SIG-M5 treated with dmso at 0.1 percent for 504 hours (cell line): ENCODE data around the gene NFIX.
"Not testable (repeated sequence)": the region's sequence is repeated elsewhere in the genome, so short reads cannot be mapped to it uniquely, and the experiment has no call there.

Experiments used
- DNase-seq: peaks from one replicate; lab custom pipeline; 2025; ENCODE audit not compliant: unreplicated experiment; lab: John Stamatoyannopoulos, UW

Gene NFIX

DNA sequence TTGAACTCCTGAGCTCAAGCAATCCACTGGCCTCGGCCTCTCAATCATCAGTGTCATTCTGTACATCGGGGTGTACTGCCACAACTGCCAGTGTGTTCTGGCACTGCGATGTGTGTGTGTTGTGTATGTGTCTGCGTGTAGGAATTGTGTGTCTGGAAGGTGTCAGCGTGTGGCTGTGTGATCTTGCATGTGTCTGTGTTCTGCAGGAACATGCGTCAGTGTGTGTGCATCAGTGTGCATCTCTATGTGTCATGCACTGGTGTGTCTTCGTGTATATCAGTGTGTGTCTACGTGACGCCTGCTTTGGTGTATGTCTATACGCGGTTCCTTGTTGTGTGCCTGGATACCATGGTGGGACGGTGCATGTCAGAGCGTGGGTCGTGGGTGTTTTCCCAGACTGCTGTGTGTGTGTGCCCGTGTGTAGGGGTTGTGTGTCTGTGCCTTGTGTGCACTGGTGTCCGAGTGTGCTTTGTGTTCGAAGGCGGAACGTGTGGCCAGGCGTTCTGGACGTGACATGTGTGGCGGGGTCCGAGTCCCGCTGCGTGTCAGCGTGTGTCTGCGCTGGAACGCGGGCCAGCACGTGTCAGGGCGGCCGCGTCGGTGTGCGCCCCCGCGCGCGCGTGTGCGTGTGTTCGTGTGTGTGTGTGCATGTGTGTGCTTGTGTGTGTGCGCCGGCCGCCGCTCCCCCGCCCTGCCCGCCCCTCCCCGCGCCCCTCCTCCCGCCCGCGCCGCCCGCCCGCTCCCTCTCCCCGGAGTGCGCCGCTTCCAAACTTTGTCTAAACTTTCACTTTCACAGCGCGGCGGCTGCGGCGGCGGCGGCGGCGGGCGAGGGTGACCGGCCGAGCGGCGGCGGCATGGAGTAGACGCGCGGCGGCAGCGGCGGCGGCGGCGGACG, at the start of gene NFIX:
Gene NFIX (plus strand): TSS at position 775 of the 895 bp plus-strand sequence. CDS start 363 bp downstream, outside the sequence.
- peak; percentile 54 for DNase-seq

DNA sequence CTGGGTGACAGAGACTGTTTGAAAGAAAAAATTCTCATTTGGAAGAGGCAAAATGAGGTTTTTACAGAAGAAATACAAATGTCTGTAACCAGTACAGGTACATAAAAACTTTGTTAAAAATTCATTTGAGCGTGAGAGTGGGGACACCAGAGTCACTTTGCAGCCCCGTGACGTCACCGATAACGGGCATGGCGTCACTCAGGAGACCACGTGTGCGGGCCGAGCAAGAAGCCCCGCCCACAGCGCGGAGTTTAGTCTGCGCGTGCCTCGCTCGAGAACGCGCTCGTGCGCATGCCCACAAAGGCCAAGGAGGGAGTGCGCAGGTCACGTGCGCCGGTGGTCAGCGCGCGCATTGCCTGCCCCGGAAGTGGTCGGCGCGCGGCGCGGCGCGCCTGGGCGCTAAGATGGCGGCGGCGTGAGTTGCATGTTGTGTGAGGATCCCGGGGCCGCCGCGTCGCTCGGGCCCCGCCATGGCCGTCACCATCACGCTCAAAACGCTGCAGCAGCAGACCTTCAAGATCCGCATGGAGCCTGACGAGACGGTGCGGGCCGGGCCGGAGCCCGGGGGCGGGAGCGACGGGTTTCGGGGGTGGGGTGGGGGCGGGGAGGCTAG, 49.7 kb upstream of the NFIX start, which contains the start of gene RAD23A:
Gene RAD23A (plus strand): TSS at position 384 of the 613 bp plus-strand sequence. CDS start 87 bp downstream, at position 471.
- DNase-seq, result peak; percentile 85

DNA sequence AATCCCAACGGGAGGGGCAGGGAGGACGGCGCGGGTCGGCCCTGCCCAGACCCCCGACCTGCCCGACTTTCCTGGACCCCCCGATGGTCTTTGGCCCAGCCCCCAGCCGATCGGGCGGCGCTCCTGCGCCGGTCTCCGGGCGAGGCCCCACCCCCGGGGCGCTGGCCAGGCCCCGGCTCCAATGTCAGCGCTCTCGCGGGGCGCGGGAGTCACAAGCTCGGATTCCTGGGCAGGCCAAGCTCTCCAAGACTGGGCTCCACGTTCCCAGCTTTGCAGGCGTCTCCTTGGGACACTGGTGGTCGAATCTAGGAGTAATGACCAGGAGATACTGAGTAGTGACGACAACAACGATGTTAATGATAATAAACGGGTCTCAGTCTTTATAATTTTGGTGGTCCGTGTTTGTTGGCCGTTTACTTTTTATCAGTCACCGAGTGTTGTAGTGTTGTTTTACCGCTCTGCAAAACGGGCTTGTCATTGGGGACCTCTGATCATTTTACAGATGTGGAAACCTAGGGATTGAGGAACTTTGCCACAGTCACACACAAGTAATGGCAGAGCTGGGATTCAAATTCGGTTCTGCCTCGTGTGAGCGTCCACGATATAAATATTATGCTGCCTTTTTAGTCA, 49.1 kb upstream of the NFIX start:
- DNase-seq, result peak; percentile 65

DNA sequence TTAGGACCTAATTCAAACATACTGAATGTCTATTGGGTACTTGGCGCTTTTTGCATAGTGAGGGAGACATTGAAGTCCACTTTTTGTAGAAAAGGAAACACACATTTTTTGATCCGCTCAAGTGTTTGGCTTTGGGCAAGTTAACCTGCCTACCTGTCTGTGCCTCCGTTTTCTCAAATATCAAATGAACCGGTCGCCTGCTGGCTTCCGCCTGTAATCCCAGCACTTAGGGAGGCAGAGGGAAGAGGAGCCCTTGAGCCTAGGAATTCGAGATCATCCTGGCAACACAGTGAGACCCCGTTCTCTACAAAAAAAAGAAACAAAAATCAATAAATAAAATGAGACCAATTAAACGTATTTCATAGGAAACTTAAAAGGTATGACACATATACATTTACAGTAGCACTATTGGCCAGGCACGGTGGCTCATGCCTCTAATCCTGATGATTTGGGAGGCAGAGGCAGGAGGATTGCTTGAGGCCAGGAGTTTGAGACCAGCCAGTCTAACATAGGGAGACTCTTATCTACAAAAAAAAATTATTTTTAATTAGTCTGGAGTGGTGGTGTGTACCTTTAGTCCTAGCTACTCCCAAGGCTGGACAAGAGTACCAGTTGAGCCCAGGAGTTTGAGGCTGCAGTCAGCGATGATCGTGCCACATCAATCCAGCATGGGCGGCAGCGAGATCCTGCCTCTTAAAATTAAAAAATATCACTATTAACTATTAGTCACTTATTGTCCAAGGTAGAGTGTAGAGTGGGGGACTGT, 48.4 kb upstream of the NFIX start:
- no peak for DNase-seq

DNA sequence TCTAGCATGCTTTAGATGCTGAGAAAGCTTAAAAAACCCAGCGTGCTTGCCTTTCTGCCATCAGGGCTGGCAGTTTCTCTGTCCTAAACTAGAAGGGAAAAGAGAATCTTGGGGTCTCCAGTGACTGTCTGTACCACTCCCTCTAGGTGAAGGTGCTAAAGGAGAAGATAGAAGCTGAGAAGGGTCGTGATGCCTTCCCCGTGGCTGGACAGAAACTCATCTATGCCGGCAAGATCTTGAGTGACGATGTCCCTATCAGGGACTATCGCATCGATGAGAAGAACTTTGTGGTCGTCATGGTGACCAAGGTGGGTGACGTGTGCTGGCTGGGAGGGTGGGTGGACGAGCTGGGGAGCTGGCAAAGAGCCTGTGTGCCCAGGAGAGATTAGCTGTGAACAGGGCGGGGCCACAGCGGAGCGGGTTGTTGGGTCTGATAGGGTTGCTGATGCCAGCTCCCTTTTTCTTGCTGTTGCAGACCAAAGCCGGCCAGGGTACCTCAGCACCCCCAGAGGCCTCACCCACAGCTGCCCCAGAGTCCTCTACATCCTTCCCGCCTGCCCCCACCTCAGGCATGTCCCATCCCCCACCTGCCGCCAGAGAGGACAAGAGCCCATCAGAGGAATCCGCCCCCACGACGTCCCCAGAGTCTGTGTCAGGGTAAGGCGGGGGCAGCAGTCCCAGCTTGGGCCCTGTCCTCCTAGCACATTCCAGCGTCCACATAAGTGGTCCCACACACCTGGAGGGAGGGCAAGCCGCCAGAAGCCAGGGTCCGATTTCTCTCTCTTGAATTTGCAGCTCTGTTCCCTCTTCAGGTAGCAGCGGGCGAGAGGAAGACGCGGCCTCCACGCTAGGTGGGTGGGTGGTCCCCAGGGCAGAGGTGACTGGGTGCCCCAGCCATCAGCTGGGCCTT, 47.3 kb upstream of the NFIX start:
- DNase-seq, result no peak

DNA sequence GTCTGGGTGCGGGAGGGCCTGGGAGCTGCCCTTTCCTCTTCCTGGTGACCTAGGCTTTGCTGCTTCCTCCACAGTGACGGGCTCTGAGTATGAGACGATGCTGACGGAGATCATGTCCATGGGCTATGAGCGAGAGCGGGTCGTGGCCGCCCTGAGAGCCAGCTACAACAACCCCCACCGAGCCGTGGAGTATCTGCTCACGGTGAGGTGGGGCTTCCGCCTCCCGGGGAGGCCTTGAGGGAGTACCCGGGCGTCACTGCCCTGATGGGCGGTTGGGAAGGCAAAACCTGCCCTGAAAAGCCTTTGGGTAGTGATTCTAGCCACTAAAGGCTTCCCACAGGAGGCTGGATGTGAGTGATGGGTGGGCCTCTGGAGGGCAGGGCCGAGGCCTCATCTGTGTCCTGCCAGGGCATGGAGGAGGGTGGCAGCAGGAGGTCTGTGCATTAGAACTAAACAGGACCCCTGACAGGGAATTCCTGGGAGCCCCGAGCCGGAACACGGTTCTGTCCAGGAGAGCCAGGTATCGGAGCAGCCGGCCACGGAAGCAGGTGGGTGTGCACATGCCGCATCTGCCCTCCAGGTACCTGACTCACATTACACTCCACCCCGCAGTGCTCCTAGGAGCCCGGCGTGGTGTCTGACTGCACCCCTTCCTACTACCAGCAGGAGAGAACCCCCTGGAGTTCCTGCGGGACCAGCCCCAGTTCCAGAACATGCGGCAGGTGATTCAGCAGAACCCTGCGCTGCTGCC, 46.5 kb upstream of the NFIX start:
- no peak for DNase-seq

DNA sequence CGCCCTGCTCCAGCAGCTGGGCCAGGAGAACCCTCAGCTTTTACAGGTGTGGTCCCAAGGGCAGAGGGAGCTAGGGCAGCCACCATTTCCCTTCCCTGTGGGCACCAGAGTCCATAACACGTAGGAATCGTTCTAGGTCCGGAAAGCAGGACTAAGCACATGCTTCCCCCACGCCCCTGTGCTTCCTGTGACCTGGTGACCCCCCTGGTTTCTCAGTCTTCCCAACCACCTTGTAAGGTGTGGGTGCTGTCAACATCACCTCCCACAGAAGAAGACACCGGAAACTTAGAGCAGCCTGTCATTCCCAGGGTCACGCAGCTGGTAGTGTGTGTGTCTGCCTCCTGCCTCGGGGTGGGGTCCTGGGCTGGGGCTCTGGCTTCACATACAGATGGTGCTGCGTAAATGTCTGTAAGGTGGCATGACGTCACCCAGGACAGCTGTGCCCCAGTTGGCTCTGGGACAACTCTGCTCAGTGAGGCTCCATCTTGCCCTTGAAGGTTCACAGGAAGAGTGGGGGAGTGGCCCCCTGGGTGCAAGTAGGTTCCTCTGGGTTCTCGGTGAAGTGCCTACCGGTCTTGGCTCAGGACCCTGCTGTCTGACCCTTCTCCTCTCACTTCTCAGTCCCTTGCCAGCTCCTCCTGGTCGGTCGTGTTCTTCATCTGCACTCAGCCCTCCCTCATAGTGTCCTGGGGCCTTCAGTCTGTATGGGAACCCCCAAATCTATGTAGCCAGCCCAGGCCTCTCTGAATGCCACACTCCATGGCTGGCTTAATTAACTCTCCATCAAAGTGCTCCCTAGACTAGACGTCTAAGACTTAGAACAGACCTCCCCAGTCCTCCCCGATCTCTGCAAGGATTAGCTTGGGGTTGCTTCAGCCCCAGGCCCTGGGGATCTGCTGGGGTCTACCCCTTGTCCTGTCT, 45.7 kb upstream of the NFIX start:
- DNase-seq, result no peak

DNA sequence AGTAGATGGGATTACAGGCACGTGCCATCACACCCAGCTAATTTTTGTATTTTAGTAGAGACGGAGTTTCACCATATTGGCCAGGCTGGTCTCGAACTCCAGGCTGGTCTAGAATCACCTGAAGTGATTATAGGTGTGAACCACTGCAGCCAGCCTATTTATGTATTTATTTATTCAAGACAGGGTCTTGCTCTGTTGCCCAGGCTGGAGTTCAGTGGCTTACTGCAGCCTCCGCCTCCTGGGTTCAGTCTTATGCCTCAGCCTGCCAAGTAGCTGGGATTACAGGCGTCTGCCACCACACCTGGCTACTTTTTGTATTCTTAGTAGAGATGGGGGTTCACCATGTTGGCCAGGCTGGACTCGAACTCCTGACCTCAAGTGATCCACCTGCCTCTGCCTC, 43.2 kb upstream of the NFIX start:
- DNase-seq, result not testable (repeated sequence)

DNA sequence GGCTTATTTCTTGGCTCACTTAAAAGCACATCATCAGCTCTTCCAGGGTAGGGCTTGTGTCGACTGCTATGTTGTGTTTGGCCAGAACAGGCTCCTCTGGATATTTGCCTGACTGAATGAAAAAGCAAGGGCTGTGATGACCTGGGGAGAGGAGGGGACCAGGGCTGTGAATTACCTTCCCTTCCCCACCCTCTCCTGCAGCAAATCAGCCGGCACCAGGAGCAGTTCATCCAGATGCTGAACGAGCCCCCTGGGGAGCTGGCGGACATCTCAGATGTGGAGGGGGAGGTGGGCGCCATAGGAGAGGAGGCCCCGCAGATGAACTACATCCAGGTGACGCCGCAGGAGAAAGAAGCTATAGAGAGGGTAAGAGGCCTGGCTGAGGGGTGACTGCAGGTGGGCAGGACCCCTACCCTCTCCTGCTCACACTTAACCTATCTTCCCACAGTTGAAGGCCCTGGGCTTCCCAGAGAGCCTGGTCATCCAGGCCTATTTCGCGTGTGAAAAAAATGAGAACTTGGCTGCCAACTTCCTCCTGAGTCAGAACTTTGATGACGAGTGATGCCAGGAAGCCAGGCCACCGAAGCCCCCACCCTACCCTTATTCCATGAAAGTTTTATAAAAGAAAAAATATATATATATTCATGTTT, 42.7 kb upstream of the NFIX start:
- no peak for DNase-seq

DNA sequence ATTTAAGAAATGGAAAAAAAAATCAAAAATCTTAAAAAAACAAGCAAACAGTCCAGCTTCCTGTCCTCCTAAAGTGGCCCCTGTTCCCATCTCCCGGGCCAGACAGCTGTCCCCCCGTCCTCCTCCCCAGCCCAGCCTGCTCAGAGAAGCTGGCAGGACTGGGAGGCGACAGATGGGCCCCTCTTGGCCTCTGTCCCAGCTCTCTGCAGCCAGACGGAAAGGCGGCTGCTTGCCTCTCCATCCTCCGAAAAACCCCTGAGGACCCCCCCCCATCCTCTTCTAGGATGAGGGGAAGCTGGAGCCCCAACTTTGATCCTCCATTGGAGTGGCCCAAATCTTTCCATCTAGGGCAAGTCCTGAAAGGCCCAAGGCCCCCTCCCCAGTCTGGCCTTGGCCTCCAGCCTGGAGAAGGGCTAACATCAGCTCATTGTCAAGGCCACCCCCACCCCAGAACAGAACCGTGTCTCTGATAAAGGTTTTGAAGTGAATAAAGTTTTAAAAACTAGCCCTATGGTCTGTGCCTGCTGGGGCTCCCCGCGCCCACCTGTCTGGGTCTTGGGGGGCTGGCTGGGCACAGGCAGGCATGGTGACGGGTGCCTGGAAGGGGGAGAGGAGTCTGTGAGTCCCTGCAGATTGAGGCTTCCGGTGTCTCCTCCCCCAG, 42.0 kb upstream of the NFIX start:
- DNase-seq, result no peak

DNA sequence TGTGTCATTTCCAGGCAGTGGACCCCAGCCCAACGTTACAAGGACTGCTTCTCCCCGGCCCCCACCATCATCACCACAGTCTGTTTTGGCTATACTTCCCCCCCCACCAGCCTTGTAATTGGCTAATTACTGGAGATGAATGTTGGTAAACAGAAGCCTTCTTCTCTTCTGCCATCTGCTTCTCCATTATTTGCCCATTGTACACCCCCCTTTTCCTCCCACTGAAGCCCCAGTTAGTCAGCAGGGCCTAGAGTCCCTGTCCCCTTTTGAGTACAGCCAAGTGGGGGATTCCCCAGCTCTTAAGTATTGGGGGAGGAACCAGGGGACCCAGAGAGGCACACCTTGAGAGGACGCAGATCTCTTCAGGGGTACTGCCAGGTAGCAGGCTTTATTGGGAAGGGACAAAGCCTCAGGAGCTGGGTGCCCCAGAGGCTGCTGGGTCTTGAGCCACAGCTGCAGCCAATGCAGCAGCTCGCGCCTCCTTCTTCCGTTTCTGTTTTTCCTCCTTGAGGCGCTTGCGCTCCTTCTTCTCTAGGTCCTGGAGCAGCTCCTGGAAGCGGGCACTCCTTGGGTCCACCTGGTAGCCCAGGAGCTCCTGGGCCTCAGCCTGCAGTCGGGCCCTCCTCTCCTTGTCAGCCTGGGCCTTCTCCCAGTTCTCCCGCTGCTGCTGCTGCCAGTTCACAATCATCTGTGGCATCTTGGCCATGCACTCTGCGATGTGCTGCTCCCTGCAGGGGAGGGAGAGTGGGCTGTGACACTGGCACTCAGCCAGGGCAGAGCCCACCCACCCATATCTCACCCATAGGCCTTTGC, 41.3 kb upstream of the NFIX start:
- DNase-seq, result no peak

DNA sequence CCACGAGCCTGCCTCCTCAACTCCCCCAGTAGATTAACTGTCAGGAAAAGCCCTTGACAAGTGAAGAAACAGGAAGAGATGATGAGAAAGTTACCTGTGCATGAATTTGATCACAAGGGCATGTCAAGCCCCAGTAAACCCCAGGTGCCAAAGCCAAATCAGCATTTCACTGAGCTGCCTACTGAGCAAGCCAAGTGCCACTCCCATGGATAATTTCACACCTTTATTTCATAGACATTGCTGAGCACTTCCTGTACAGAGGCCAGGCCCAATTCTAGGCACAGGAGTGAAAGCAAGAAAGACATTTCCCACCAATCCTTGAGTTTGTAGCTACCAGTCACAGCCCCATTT, 40.7 kb upstream of the NFIX start:
- DNase-seq, result no peak

DNA sequence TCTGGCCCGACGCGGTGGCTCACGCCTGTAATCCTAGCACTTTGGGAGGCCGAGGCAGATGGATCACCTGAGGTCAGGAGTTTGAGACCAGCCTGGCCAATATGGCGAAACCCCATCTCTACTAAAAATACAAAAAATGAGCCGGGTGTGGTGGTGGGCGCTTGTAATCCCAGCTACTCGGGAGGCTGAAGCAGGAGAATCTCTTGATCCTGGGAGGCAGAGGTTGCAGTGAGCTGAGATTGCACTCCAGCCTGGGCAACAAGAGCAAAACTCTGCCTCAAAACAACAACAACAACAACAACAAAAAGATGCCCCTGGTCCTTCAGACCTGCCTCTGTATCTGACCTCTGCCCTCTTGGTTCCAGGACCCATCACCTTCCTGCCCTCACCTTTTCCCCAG, 39.7 kb upstream of the NFIX start:
- not testable (repeated sequence) for DNase-seq

DNA sequence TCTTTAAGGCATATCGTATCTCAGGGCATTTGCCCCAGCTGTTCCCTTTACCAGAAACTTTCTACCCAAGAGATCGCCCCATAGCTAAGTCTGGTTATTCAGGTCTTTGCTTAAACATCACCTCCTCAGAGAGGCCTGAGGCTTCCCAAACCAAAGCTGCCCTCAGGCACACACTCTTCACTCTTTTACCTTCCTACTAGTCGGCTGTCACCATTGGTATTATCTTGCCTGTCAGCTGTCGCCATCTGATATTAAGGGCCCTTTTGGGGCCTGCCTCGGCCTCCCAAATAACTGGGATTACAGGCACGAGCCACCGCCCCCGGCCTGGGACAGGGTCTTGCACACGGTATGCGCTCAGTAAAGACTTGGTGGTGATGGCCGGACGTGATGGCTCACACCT, 39.3 kb upstream of the NFIX start:
- peak; percentile 29 for DNase-seq

DNA sequence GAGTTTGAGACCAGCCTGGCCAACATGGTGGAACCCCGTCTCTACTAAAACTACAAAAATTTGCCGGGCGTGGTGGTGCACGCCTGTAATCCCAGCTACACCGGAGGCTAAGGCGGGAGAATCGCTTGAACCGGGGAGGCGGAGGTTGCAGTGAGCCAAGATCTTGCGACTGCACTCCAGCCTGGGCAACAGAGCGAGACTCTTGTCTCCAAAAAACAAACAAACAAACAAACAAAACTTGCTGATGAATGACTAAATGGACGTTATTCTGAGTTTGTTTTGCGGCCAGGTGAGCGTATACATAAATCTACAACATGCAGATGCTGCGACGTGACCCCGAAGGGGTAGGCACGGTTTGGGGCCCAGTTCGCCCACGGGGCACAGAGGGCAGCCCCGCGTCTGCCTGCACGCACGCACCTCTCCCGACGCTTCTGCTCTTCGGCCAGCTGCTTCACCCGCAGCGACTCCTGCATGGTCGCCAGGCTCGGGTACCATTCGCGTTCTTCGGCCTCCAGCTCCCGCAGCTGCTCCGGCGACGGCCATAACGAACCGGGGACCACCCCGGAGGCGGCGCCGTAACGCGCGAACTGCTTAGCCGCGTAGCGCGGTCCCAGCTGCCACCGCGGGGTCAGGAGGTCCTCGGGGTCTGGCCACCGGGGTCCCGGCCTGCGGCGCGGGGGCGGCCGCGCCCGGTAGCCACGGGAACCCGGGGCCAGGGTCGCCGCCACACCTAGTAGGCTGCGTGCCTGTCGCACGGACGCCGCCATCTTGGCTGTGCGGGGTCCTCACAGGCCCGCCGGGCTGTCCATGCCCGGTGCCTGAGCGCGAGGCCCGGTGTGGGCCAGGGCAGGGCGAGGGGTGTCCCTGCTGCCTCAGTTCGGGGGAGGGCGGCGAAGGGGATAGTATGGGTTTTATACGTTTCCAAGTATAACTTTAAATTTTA, 38.6 kb upstream of the NFIX start, which contains the start of gene GADD45GIP1:
Gene GADD45GIP1 (minus strand): TSS at position 778 of the 943 bp plus-strand sequence. CDS start 11 bp downstream, at position 767.
- DNase-seq, result peak; percentile 67
